Parietal lobe (tissue), 1 donor: ENCODE data around the gene MTMR11. TPM values are rescaled to one million over a fixed set of nuclear protein-coding genes. Genes with fewer than 3 reads are reported as not detected.

Source experiments
- total RNA-seq: library from RNA; depleted of rRNA; stranded (reverse); fragments of >200 nt; gene quantifications from one replicate; pipeline ENCODE4 v1.2.3, GENCODE V29; 2014

Gene MTMR11, protein sequence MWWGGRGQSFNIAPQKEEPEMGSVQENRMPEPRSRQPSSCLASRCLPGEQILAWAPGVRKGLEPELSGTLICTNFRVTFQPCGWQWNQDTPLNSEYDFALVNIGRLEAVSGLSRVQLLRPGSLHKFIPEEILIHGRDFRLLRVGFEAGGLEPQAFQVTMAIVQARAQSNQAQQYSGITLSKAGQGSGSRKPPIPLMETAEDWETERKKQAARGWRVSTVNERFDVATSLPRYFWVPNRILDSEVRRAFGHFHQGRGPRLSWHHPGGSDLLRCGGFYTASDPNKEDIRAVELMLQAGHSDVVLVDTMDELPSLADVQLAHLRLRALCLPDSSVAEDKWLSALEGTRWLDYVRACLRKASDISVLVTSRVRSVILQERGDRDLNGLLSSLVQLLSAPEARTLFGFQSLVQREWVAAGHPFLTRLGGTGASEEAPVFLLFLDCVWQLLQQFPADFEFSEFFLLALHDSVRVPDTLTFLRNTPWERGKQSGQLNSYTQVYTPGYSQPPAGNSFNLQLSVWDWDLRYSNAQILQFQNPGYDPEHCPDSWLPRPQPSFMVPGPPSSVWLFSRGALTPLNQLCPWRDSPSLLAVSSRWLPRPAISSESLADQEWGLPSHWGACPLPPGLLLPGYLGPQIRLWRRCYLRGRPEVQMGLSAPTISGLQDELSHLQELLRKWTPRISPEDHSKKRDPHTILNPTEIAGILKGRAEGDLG
- total RNA-seq, result 4.1 TPM

DNA sequence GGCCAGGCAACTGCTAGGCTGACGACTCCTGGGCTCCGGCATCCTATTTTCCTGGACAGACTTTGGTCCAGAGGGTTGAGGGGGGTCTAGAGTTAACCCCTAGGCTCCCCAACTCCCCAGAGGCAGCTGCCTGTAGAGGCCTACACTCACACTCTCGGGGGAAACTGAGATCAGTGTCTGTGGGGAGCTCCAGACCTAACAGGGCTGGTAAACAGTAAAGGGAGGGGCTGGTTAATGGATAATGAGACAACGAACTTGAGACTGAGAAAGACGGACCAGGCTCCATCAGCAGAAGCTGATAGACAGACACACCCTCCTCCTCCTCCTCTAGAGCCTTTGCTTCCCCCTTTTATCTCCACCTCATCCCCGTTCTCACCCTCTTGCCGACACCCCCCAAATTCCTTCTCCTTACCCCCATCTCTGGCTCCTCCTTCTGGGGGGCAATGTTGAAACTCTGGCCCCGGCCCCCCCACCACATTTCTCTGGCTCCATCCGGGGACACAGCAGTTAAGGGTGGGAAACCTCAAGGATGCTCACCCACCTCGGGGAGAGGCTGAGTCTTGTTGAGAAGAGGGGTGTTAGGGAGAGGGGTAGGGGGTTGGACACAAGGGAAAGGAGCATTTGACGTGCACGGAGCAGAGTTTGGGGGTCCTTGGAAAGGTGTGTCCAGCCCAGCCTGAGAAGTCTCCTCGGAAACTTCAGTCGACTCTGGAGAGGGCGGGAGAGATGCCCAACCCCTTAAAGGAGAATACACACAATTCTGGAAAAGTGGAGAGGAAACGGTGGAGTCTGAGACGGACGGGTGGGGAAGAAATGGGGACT, at the start of gene MTMR11:
TSS of gene MTMR11 (minus strand) at position 710 of the 822 bp plus-strand sequence. CDS start at position 478, 232 bp downstream.

DNA sequence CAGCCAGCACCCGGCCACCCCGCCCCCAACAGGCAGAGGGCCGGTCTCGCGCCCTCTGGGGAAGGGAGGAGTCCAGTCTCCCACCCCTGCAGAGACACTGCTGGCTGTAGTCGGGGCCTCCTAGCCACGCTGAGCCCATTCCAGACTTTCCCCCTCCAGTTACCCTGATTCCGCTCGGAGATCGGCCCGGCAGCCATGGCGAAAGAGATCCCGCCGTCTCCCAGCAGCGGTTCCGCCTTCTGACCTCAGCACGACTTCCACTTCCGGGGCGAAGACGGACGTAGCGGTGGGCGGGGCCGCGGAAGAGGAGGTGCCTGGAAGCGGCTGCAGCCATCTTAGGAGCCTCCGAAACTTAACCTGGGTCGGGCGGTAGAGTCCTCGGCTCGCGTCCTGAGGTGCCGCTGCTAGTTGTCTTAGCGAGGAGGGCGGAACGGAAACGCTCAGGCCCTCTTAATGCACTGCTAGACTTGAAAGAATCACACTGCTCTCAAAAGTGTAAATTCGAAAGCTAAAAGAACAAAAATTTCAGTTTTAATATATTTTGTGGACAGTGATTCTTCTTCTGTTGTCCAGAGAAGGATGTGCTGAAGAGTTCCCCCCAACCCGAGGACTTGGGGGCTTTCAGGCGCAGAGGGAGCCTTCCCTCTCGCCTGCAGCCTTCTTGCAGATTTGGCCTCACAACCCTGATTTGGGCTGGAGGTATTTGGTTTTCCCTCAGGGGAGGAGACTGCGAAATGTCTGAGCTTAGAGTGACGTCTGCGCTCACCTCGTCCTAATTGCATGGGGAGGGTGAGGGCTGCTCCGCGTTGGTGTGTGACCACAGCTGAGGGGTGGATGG, 8.9 kb downstream of the MTMR11 start, which contains the start of gene SF3B4:
TSS of gene SF3B4 (minus strand) at position 241 of the 838 bp plus-strand sequence. CDS start at position 197, 44 bp downstream.

DNA sequence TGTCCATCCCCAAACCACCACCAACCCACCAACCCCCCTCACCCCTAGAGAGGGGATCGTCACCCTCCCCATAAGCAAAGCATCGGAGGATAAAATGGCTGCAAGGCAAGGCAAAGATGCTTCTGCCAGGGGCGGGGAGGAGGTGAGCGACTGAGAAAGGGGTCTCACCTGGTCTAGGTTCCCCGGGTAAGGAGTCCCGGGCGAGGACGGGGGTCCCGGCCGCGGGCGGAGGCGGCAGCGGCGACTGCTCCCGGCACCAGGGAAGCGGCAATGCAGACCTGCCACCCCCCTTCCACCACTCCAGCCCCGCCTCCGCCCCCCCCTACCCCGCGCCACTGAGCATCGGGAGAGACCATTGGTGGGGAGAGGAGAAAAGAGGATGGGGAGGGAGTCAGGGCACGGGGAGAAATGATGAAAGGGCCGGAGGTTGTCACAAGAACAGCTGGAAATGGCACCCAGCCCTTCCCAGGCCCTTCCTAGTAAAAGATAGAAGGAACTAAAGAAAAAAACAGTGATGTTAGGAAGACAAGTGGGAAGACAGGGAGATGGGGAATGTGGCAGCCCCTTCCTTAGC, 19.0 kb downstream of the MTMR11 start, which contains the start of gene SV2A:
TSS of gene SV2A (minus strand) at position 274 of the 574 bp plus-strand sequence. CDS start 4,004 bp downstream, outside the sequence.

DNA sequence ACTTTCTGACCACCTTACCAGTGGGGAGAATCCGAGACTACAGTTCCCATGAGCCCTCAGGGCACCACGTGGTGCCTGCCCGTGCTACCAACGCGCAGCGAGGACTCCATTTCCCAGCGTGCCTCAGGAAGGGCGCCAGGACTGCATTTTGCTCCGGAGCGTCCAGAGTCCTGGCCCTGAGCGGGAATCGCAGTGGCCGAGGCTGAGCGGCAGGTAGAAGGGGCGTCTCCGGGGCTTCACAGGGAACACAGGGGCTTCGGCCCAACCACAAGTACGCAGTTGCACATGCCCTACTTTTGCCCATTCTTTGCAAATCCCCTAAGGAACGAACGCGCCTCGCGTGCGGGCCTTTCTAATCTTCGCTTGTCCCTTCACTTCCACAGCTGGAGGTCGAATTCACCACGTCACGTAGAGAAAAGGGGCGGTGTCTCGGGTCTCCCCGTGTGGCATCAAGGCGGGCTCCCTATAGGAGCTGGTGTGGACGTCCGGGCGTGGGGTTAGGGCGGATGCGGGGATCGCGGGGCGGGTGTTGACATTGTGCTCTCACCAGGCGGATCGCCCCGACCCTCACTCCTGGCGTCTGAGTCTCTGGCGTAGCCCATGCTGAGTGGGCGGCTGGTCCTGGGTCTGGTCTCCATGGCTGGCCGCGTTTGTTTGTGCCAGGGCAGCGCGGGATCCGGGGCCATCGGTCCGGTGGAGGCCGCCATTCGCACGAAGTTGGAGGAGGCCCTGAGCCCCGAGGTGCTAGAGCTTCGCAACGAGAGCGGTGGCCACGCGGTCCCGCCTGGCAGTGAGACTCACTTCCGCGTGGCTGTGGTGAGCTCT, 37.0 kb downstream of the MTMR11 start, which contains the start of gene BOLA1:
TSS of gene BOLA1 (plus strand) at position 109 of the 825 bp plus-strand sequence. CDS start at position 601, 492 bp downstream.

Other genes with a start within 250 kb of the MTMR11 start
- 5.6 TPM for gene FCGR1A, start 154.2 kb downstream of the MTMR11 start, total RNA-seq
- 13.5 TPM for gene BOLA1, start 37.3 kb downstream of the MTMR11 start, total RNA-seq
- gene SV2A, start 19.0 kb downstream of the MTMR11 start, total RNA-seq, result 75.7 TPM
- gene SF3B4, start 9.1 kb downstream of the MTMR11 start, total RNA-seq, result 15.7 TPM
- 8.1 TPM for gene OTUD7B, start 73.8 kb upstream of the MTMR11 start, total RNA-seq
- 122 TPM for gene VPS45, start 130.9 kb upstream of the MTMR11 start, total RNA-seq
- 69.5 TPM for gene PLEKHO1, start 213.0 kb upstream of the MTMR11 start, total RNA-seq